ENCODE measurements around the gene DNM3.

The DNM3 gene

GRCh38 chr1:171873664-171874063 is 32.4 kb downstream of the DNM3 start:
- DNase-seq: no peak

GRCh38 chr1:171877701-171878100 is 36.4 kb downstream of the DNM3 start:
- DNase-seq: no peak

GRCh38 chr1:171879556-171879955 is 38.3 kb downstream of the DNM3 start:
- DNase-seq: no peak

GRCh38 chr1:171881442-171881841 is 40.1 kb downstream of the DNM3 start:
- no peak for DNase-seq

GRCh38 chr1:171883849-171884248 is 42.6 kb downstream of the DNM3 start:
- no peak for DNase-seq

- no peak for DNase-seq
Measured at GRCh38 chr1:171884475-171884874, 43.2 kb downstream of the DNM3 start.

- no peak for DNase-seq
Measured at GRCh38 chr1:171890131-171890530, 48.8 kb downstream of the DNM3 start.

GRCh38 chr1:171896936-171897703 is 55.8 kb downstream of the DNM3 start:
- DNase-seq: no peak

- DNase-seq: peak; percentile 77
Measured at GRCh38 chr1:171898941-171899340, 57.6 kb downstream of the DNM3 start.

GRCh38 chr1:171899838-171900237 is 58.5 kb downstream of the DNM3 start:
- no peak for DNase-seq

- no peak for DNase-seq
Measured at GRCh38 chr1:171901245-171901644, 59.9 kb downstream of the DNM3 start.

- DNase-seq: no peak
Measured at GRCh38 chr1:171902527-171902926, 61.2 kb downstream of the DNM3 start.

GRCh38 chr1:171904778-171905450 is 63.6 kb downstream of the DNM3 start:
- no peak for DNase-seq

GRCh38 chr1:171909711-171910110 is 68.4 kb downstream of the DNM3 start:
- DNase-seq: no peak

GRCh38 chr1:171910786-171911185 is 69.5 kb downstream of the DNM3 start:
- DNase-seq: no peak

- no peak for DNase-seq
Measured at GRCh38 chr1:171911506-171911905, 70.2 kb downstream of the DNM3 start.

- DNase-seq: no peak
Measured at GRCh38 chr1:171912509-171913175, 71.3 kb downstream of the DNM3 start.

- DNase-seq: peak; percentile 38
Measured at GRCh38 chr1:171913385-171913784, 72.1 kb downstream of the DNM3 start.

GRCh38 chr1:171916315-171916771 is 75.0 kb downstream of the DNM3 start:
- DNase-seq: no peak

GRCh38 chr1:171917331-171917730 is 76.0 kb downstream of the DNM3 start:
- no peak for DNase-seq

GRCh38 chr1:171919891-171920887 is 78.9 kb downstream of the DNM3 start:
- DNase-seq: no peak

GRCh38 chr1:171922999-171923398 is 81.7 kb downstream of the DNM3 start:
- no peak for DNase-seq

- DNase-seq: no peak
Measured at GRCh38 chr1:171929121-171929520, 87.8 kb downstream of the DNM3 start.

All from COR-L47 (cell line).